Erythroblast (primary cell): ENCODE results near the gene NPTN.

Experiments used
- GATA1 ChIP-seq: IDR thresholded peaks from 2 replicates; pipeline ENCODE4 v1.6.1; 2011; ENCODE audit warnings: low read depth, mild to moderate bottlenecking, control low read depth, low read length, moderate library complexity
- POLR2A ChIP-seq: IDR thresholded peaks from 2 replicates; pipeline ENCODE4 v1.6.1; 2011; ENCODE audit warnings: mild to moderate bottlenecking, low read length

GRCh38 chr15:73594109-73594508 lies 39.1 kb downstream of the NPTN start:
- TF ChIP-seq POLR2A, result no peak
- TF ChIP-seq GATA1, result no peak
